ENCODE measurements around the gene FSTL4. TPM values are rescaled to one million over a fixed set of nuclear protein-coding genes. Genes with fewer than 3 reads are reported as not detected.

The FSTL4 gene
- total and polyA plus RNA-seq, 2 of the 13 experiments (the other 11 are each of a cell fraction or from before 2014, with no cell fraction given) = 2.1 to 3.0 TPM

- Histone ChIP-seq H3K4me1 (ENCODE audit: insufficient read depth, low read length) (peaks cover 54% of the 10 kb centered on the region), H3K27me3 (ENCODE audit: control insufficient read depth in 1 of 2, insufficient read depth in 2 of 2, low read length in 2 of 2) (no peaks in the 10 kb centered on the region), H3K9ac (ENCODE audit: insufficient read depth, low read depth, low read length) (no peak overlapping the region), H3K9me3 (ENCODE audit: low read length) (no peaks in the 10 kb centered on the region), H2AFZ (ENCODE audit: low read length) (no peak overlapping the region), H3K36me3 (replicated peaks in 1 of 2; ENCODE audit: control insufficient read depth in 1 of 2, insufficient read depth in 2 of 2, low read length in 2 of 2) (no peaks in the 10 kb centered on the region), H3K4me3 (replicated peaks in 1 of 3; ENCODE audit: insufficient read depth in 1 of 3, low read depth in 2 of 3, low read length in 3 of 3) (no peak overlapping the region), H3K79me2 (ENCODE audit: insufficient read depth, low read length) (no peaks in the 10 kb centered on the region), H4K20me1 (ENCODE audit: insufficient read depth, low read length) (no peaks in the 10 kb centered on the region), H3K4me2 (ENCODE audit: low read depth, low read length) (no peak overlapping the region), H3K27ac (ENCODE audit: extremely low read length, insufficient read depth, low read length) (no peak overlapping the region)
- no peak for TF ChIP-seq CSRNP2 (CRISPR knock-in tag; conservative IDR thresholded peaks at IDR 0.05; ENCODE audit: low read depth)
- TF ChIP-seq ZNF577 (CRISPR knock-in tag; IDR thresholded peaks at IDR 0.05; ENCODE audit: borderline replicate concordance, low read depth) = no peak
- TF ChIP-seq HOMEZ (CRISPR knock-in tag; IDR thresholded peaks at IDR 0.05; ENCODE audit: low read depth) = no peak
- no peak for TF ChIP-seq HDAC2 (CRISPR knock-in tag; IDR thresholded peaks at IDR 0.05)
- TF ChIP-seq STAG1 (CRISPR knock-in tag; IDR thresholded peaks at IDR 0.05) = no peak
- TF ChIP-seq CEBPB (IDR thresholded peaks at IDR 0.05; ENCODE audit: borderline replicate concordance, low read depth, low read length) = no peak
- no peak for TF ChIP-seq ZNF260 (CRISPR knock-in tag; IDR thresholded peaks at IDR 0.05; ENCODE audit: borderline replicate concordance, low read depth)
- no peak for TF ChIP-seq RARG (CRISPR knock-in tag; IDR thresholded peaks at IDR 0.05; ENCODE audit: low read depth)
- TF ChIP-seq PBX3 (CRISPR knock-in tag; IDR thresholded peaks at IDR 0.05; ENCODE audit: borderline replicate concordance) = no peak
- no peak for TF ChIP-seq ZC3H13 (CRISPR knock-in tag; IDR thresholded peaks at IDR 0.05)
- no peak for TF ChIP-seq RORA (CRISPR knock-in tag; IDR thresholded peaks at IDR 0.05)
- TF ChIP-seq ZNF256 (CRISPR knock-in tag; conservative IDR thresholded peaks at IDR 0.05) = no peak
- no peak for TF ChIP-seq ZNF7 (CRISPR knock-in tag; IDR thresholded peaks at IDR 0.05)
- TF ChIP-seq ATF7 (IDR thresholded peaks at IDR 0.05) = no peak
- no peak for TF ChIP-seq ATF7 (CRISPR knock-in tag; IDR thresholded peaks at IDR 0.05)
- TF ChIP-seq KAT8 (CRISPR knock-in tag; IDR thresholded peaks at IDR 0.05) = no peak
- no peak for TF ChIP-seq REXO4 (CRISPR knock-in tag; IDR thresholded peaks at IDR 0.05; ENCODE audit: borderline replicate concordance)
- no peak for TF ChIP-seq TP53 (CRISPR knock-in tag; conservative IDR thresholded peaks at IDR 0.05)
- no peak for TF ChIP-seq ZNF850 (CRISPR knock-in tag; conservative IDR thresholded peaks at IDR 0.05)
- no peak for TF ChIP-seq ZNF768 (CRISPR knock-in tag; IDR thresholded peaks at IDR 0.05)
- no peak for TF ChIP-seq NR2F2 (IDR thresholded peaks at IDR 0.05; ENCODE audit: borderline replicate concordance, low read depth)
- POLR2A ChIA-PET = no interaction called here
- ATAC-seq (no peak), DNase-seq (ENCODE audit: low spot score) (no peak), FAIRE-seq (no peak)
- BruUV-seq (replicated peaks) = no TSS peak
- CTCF ChIA-PET (ENCODE audit: low intra/inter-chr PET ratio, low total read pairs) = no interaction called here
- WGBS (ENCODE audit: low lambda C conversion rate) = 56% methylated on average over 1 of the region's 1 CpG
- in situ Hi-C loops (cut with HindIII; ENCODE audit: extremely low pct_ligation_motif_present, low pct_unique_long_range_greater_than_20kb) (loop anchor here (5.0 kb wide), 1 partner anchor 141 kb away; no protein-coding TSS in a partner anchor), intact Hi-C loops (cut with micrococcal nuclease; ENCODE audit: unreplicated experiment) (no loop called here)
Observed at GRCh38 chr5:133253671-133254070, 358.7 kb downstream of the FSTL4 start.

Data from HepG2 (cell line).